DMS 273 treated with DMSO at 0.1 percent for 48 hours (cell line): ENCODE data around the gene GP1BA.

Experiments
- DNase-seq: peaks from one replicate; lab custom pipeline; 2025; lab: John Stamatoyannopoulos, UW

Gene GP1BA

GRCh38 chr17:4974115-4974670 is 42.1 kb downstream of the GP1BA start:
- no peak for DNase-seq

GRCh38 chr17:4978726-4979125 is 46.6 kb downstream of the GP1BA start:
- DNase-seq: no peak

- DNase-seq: peak; percentile 2
Observed at GRCh38 chr17:4980644-4981216, 48.7 kb downstream of the GP1BA start.

- no peak for DNase-seq
Observed at GRCh38 chr17:4982305-4982704, 50.2 kb downstream of the GP1BA start.
